C4-2B (cell line): ENCODE measurements around the gene TNRC6B.
A peak's percentile ranks its signal among the peaks of the same experiment; 100 is the strongest.

Experiments
- H3K27ac ChIP-seq: fragments of 450-650 bp; 2 replicates; pipeline ENCODE4 v1.5.1; 2017
- ZFX ChIP-seq: fragments of 450-650 bp; IDR thresholded peaks from 2 replicates; pipeline ENCODE4 v1.6.1; 2017
- TF ChIP-seq, protein P1 (sequence below): fragments of 450-650 bp; conservative IDR thresholded peaks from 2 replicates; pipeline ENCODE4 v1.5.1; 2017; ENCODE audit warnings: mild to moderate bottlenecking

Gene TNRC6B

DNA sequence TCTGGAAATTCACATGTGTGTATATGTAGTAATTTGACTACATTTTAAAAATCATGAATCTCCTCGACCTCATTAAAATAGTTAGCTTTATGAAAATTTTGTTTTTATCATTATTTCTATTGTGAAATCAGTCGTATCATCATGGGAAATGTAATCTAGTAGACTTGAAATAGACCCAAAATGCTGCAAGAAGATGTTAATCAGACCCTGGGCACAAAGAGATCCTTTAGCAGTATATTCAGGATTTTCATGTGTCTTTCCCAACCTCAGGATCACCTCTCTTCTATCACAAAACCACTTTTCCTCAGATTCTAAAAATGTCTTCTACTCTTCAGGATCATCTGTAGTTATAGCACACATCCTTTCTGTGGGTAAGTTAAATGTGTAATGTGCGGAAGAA, 93.7 kb downstream of the TNRC6B start:
- TF ChIP-seq, protein P1, sequence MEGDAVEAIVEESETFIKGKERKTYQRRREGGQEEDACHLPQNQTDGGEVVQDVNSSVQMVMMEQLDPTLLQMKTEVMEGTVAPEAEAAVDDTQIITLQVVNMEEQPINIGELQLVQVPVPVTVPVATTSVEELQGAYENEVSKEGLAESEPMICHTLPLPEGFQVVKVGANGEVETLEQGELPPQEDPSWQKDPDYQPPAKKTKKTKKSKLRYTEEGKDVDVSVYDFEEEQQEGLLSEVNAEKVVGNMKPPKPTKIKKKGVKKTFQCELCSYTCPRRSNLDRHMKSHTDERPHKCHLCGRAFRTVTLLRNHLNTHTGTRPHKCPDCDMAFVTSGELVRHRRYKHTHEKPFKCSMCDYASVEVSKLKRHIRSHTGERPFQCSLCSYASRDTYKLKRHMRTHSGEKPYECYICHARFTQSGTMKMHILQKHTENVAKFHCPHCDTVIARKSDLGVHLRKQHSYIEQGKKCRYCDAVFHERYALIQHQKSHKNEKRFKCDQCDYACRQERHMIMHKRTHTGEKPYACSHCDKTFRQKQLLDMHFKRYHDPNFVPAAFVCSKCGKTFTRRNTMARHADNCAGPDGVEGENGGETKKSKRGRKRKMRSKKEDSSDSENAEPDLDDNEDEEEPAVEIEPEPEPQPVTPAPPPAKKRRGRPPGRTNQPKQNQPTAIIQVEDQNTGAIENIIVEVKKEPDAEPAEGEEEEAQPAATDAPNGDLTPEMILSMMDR, result no peak
- TF ChIP-seq ZFX, result no peak
- no peak overlapping the region for H3K27ac ChIP-seq

DNA sequence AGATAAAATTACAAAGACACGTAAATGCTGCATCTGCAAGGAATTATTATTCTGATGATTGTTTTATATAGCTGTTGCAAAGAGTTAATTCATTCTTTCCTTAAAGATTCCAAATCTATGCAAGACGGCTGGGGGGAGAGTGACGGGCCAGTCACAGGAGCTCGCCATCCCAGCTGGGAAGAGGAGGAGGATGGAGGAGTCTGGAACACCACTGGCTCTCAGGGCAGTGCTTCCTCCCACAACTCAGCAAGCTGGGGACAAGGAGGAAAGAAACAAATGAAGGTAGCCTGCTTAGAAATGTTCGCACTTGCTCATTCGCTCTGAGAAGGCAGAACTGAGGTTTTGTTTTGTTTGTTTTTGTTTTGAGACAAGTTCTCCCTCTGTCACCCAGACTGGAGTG, 95.6 kb downstream of the TNRC6B start:
- TF ChIP-seq, protein P1, result no peak
- TF ChIP-seq ZFX, result no peak
- no peak overlapping the region for H3K27ac ChIP-seq

DNA sequence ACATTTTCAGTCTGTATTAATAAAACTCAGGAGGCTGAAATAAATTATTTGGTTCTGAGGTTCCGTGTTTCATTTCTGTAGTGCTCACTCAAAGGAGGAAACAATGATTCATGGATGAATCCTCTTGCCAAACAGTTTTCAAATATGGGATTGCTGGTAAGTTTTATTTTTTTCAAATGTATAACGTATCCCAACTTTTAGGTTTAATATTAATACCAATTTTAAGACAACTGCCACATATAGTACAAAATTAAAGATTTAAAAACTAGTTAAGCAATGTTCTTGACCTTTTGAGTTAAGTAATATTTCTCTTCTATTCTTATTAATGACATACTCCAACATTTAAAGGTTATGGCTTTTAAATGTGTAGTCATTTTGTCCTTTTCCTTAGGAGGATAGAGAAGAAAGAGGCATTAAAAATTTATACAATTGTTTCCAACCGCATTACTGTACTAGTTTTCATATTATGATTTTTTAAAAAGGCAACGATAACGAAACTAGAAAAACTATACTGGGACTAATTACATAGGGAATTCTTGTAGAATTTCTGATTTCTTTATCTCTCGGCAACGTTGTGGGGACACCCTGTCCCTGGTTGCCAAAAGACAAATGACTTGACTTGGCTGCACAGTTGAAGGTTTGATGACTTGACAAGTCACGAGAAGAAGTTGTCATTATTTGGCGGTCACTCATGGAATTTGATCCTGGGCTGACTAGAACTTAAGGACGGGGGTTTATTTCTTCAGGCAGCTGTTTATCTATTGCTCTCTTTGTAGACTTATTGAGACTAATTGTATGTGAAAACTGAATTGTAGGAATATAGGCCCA, 99.5 kb downstream of the TNRC6B start:
- H3K27ac ChIP-seq, result no peak overlapping the region; the same call in 1 of the 2 replicates
- TF ChIP-seq ZFX, result no peak
- TF ChIP-seq, protein P1, result no peak

DNA sequence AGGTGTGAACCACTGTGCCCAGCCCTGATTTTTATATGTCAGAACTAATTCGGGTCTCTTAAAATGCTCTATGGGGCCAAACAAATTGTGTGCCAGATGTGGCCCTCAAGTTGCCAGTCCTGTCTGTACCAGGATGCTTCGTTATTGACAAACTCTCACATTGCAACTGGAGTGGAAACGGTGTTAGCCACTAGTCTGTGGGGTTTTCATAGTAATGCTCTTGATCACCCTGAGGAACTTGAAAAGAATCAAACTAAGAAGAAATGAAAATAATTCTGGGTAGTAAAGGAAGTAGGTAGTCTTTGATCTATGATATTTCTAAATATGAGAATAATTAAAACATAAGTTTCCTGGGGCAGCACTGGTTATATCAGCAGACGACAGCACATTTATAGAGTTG, 101.3 kb downstream of the TNRC6B start:
- no peak overlapping the region for H3K27ac ChIP-seq

DNA sequence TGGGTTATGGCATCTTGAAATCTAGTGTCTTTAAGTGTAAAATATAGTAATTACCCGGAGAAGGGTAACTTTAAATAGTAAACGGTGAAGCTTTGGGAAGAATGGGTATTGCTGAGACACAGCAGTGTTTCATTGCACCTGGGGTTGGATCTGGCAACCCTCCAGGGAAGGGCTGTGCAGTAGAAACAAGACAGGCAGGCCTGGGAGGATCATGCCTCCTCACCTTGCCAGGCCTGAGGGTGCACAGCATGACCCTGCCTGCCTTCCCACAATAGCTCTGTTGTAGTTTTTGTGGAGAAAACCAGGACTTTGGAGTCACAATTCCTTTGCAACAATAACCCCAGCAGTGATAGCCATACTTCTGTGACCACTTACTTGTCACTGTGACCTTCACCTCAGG, 104.0 kb downstream of the TNRC6B start:
- H3K27ac ChIP-seq, result peak overlapping the region; percentile 36; the same call in 1 of the 2 replicates
- TF ChIP-seq, protein P1, result no peak
- TF ChIP-seq ZFX, result no peak

More for the DNA sequence above, 101.3 kb downstream of the TNRC6B start:
- TF ChIP-seq, protein P1, result no peak

DNA sequence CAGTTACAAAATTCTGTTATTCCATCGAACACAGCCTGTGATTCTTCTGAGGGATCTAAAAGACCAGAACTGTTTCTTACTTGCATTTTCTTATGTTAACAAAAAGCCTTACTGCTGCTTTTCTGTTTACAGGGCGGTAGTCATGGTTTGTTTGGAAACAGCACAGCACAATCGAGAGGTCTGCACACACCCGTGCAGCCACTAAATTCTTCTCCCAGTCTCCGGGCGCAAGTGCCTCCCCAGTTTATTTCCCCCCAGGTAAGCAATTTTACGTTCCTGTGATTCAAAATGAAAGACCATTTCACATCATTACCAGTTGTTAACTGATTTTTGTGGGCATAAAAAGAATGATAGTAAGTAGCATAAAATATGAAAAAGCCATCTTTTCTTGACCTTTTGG, 107.8 kb downstream of the TNRC6B start:
- no peak for TF ChIP-seq ZFX
- TF ChIP-seq, protein P1, result no peak
- no peak overlapping the region for H3K27ac ChIP-seq

DNA sequence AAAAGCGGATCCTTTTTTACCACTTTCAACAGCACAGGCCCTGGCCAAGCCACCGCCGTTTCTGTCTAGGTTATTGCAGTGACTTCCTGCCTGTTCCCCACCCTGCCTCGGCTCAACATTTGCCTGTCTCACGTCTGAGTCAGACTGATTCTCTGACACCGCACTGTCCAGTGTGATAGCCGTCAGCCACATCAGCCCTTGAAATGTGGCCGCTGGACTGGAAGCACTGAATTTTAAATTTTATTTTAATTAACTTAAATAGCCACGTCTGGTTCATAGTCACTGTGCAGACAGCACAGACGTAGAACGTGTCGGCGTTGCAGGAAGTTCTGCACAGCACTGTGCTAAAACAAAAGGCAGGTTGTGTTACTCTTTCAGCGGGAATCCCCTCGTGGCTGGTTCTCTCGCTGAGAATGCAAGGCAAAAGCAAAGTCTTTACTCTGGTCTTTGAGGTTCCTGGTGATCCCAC, 112.3 kb downstream of the TNRC6B start:
- no peak for TF ChIP-seq ZFX
- TF ChIP-seq, protein P1, result no peak
- no peak overlapping the region for H3K27ac ChIP-seq
